Right cardiac atrium (tissue), 5 donors: Measurements from ENCODE around the gene GDPD1. TPM values are rescaled to one million over a fixed set of nuclear protein-coding genes. Genes with fewer than 3 reads are reported as not detected.
A peak's percentile ranks its signal among the peaks of the same experiment; 100 is the strongest.
"Not testable (repeated sequence)": the region's sequence is repeated elsewhere in the genome, so short reads cannot be mapped to it uniquely, and the experiment has no call there.

Source experiments
- ATAC-seq, 2 donors: fragments of 200-7000 bp; cut with Tn5 transposase; one replicate each; pipeline versions ENCODE4 v1.8.0 to v1.9.1; 2020; ENCODE audit warnings: moderate library complexity in 2 of 2, mild to moderate bottlenecking in 1 of 2
- DNase-seq, 3 donors: peaks; one replicate each; pipeline ENCODE4 v3.0.0-alpha.2; 2020
- H3K27ac ChIP-seq: one replicate; pipeline ENCODE4 v1.5.1; 2013; ENCODE audit warnings: mild to moderate bottlenecking, low read length, control low read depth, moderate library complexity
- H3K27me3 ChIP-seq: one replicate; pipeline ENCODE4 v1.6.1; 2013; ENCODE audit not compliant: control insufficient read depth, insufficient read depth
- H3K4me1 ChIP-seq: one replicate; pipeline ENCODE4 v1.6.1; 2013; ENCODE audit warnings: low read length; ENCODE audit not compliant: control insufficient read depth, insufficient read depth
- H3K4me3 ChIP-seq: one replicate; pipeline ENCODE4 v1.5.1; 2013; ENCODE audit warnings: low read length, control low read depth
- H3K9me3 ChIP-seq: one replicate; pipeline ENCODE4 v1.6.1; 2013; ENCODE audit warnings: low read length; ENCODE audit not compliant: control insufficient read depth
- WGBS: extraction: QIAGEN DNeasy Blood & Tissue Kit; methylation state at CpG from one replicate; pipeline ENCODE4 v1.1.7; 2013; 5-methylcytosine and 5-hydroxymethylcytosine counted together
- intact Hi-C, 4 donors: fragments of 100-400 bp; cut with DNase I; formaldehyde crosslinking; loops; one replicate each; pipeline versions ENCODE4 v1.11.0 to v1.14.0; 2022 to 2023
- polyA plus RNA-seq: library from polyadenylated mRNA; stranded (reverse); fragments of 200-250 nt; gene quantifications from one replicate; pipeline ENCODE4 v1.2.3, GENCODE V29; 2013
- total RNA-seq, 4 donors: library from RNA; stranded (reverse); fragmentation: NEBNext Ultra II Directional; extraction: Animal tissue kit (Norgen Biotek cat#: 25700); gene quantifications; one replicate each; pipeline ENCODE4 v1.2.1, GENCODE V29; 2021
- donor health status: healthy with polysubstance abuse.
- donor health status: DM: no; HTN: yes; CAD: no.
- donor health status: DM: no; HTN: no; CAD: no.
- donor health status: DM: no; HTN: yes; CAD: no; lungs with severe emphysema.
- donor health status: DM: yes; HTN: yes; CAD: no.

GDPD1 gene
- total and polyA plus RNA-seq, 5 donors, result 2.4 to 5.2 (median 2.7) TPM

DNA sequence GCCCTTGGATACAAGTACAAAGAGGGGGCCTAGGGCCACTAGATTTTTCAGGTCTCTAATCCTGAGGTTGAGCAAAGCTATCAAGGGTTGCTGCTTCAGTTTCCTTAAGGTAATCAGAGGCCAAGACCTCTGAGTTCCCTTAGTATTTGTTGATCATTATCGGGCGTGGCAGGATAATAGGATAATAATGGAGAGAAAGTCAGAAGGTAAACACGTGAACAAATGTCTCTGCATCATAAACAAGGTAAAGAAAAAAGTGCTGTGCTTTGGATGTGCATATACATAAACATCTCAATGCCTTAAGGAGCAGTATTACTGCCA, 69.6 kb downstream of the GDPD1 start:
- Histone ChIP-seq H3K4me1 (no peaks in the 10 kb centered on the region), H3K9me3 (no peaks in the 10 kb centered on the region), H3K27ac (no peak overlapping the region), H3K27me3 (no peaks in the 10 kb centered on the region), H3K4me3 (no peak overlapping the region)
- ATAC-seq, result no peak
- intact Hi-C loops, result no loop called here
- DNase-seq, result no peak
- WGBS, result 49% methylated on average over 3 of the region's 3 CpGs

DNA sequence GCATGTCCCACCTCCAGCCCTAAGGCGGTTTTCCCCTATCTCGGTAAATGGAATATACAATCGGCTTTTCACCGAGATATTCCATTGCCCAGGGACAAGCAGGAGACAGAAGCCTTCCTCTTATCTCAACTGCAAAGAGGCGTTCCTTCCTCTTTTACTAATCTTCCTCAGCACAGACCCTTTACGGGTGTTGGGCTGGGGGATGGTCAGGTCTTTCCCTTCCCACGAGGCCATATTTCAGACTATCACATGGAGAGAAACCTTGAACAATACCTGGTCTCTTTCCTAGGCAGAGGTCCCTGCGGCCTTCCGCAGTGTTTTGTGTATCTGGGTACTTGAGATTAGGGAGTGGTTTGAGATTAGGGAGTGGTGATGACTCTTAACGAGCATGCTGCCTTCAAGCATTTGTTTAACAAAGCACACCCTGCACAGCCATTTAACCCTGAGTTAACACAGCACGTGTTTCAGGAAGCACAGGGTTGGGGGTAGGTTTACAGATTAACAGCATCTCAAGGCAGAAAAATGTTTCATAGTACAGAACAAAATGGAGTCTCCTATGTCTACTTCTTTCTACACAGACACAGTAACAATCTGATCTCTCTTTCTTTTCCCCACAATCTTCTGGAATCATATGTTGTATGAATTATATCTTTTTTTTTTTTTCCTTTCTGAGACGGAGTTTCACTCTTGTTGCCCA, 70.1 kb downstream of the GDPD1 start:
- DNase-seq, ATAC-seq, H3K27ac ChIP-seq, H3K4me1 ChIP-seq, H3K9me3 ChIP-seq, H3K27me3 ChIP-seq, H3K4me3 ChIP-seq, intact Hi-C loops: not testable (repeated sequence)
- WGBS, result 11% methylated on average over 12 of the region's 12 CpGs

DNA sequence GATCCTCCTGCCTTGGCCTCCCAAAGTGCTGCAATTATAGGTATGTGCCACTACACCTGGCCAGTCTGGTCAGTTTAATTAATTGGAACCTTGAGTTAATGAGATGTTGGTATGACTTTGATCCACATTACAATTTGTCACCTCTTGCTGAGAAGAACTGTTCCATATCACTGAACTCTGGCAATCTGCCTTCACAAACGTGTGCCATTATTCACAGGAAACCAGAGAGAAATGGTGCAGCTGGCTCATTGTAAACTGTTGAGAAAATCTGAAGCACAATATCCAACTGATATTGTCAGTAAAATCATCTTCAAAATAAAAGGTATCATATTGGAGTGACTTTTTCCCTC, 71.8 kb downstream of the GDPD1 start:
- H3K4me3 ChIP-seq, result no peak overlapping the region
- no peak overlapping the region for H3K27ac ChIP-seq
- intact Hi-C loops, result no loop called here
- no peaks in the 10 kb centered on the region for H3K4me1 ChIP-seq
- no peaks in the 10 kb centered on the region for H3K27me3 ChIP-seq
- ATAC-seq, result no peak
- WGBS, result 17% methylated on average over 1 of the region's 1 CpG
- DNase-seq, result no peak
- H3K9me3 ChIP-seq, result no peaks in the 10 kb centered on the region

DNA sequence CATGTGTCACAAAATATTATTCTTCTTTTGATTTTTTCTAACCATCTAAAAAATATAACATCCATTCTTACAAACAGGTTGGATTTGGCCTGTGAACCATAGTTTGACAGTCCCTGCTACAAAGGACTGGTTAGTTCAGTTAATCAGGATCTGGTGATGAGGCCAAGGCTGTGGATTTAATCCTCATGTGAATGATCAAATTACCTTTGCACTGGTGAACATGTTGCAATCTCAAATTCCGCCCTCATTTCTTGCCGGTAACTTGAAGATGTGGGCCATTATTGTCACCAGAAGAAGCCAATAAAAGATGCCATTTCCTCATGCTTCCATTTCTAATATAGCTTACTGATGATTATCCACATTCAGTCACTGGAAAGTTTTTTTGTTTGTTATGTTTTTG, 75.9 kb downstream of the GDPD1 start:
- WGBS, result 97% methylated on average over 2 of the region's 2 CpGs
- H3K4me3 ChIP-seq, result no peak overlapping the region
- H3K27me3 ChIP-seq, result no peaks in the 10 kb centered on the region
- H3K27ac ChIP-seq, result no peak overlapping the region
- ATAC-seq, result no peak
- no peaks in the 10 kb centered on the region for H3K9me3 ChIP-seq
- DNase-seq, result no peak
- no peaks in the 10 kb centered on the region for H3K4me1 ChIP-seq
- intact Hi-C loops, result no loop called here

DNA sequence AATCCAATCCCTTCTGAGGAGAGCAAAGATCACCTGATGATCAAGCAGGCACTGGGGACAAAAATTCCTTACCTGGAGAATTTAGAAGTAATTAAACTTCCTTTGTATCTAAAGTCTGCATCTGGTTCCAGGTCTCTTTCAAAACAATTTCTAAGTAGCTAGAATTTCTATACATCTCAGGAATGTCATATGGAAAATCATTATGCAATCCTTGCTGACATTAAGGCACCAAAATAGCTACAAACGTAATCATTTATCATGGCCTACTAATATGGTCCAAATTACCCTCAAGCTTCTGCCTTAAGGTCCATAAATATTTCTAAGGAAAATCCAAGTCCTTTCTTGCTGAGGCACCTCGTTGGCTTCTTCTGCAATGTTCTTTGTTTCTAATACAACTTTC, 78.2 kb downstream of the GDPD1 start:
- ATAC-seq (no peak), DNase-seq (no peak)
- Histone ChIP-seq H3K9me3 (no peaks in the 10 kb centered on the region), H3K27me3 (no peaks in the 10 kb centered on the region), H3K4me3 (no peak overlapping the region), H3K27ac (no peak overlapping the region), H3K4me1 (no peaks in the 10 kb centered on the region)
- intact Hi-C loops, result no loop called here
- 60% methylated on average over 2 of the region's 2 CpGs for WGBS

DNA sequence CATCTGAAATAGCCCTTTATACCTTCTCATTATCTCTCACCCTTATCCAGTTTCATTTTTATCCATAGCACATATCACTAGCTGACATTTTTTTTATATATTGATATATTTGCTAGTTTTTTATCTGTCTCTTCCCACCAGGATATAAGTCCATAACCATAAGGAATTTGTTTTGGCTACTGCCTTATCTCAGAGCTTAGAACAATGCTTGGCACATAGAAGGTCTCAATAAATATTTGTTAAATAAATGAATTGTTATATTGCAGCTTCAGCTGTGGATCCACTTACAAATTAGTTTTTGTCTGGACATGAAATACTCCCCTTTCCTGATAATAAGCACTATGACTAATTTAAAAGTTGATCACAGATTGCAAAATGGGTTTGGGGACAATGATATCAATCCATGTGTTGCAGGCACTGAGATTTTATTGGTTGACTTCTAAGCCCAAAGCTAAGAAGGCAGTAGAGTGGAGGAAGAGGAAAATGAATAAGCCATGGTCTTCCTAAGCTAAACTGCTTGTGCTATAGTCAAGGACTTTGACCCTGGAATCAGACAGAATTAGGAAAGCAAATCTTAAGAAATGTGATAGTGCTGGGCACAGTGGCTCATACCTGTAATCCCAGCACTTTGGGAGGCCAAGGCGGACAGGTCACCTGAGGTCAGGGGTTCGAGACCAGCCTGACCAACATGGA, 79.2 kb downstream of the GDPD1 start:
- no peak overlapping the region for H3K4me3 ChIP-seq
- DNase-seq, result no peak
- H3K4me1 ChIP-seq, result no peaks in the 10 kb centered on the region
- no peaks in the 10 kb centered on the region for H3K9me3 ChIP-seq
- intact Hi-C loops, result no loop called here
- H3K27me3 ChIP-seq, result no peaks in the 10 kb centered on the region
- no peak for ATAC-seq
- 87% methylated on average over 2 of the region's 2 CpGs for WGBS
- H3K27ac ChIP-seq, result no peak overlapping the region

DNA sequence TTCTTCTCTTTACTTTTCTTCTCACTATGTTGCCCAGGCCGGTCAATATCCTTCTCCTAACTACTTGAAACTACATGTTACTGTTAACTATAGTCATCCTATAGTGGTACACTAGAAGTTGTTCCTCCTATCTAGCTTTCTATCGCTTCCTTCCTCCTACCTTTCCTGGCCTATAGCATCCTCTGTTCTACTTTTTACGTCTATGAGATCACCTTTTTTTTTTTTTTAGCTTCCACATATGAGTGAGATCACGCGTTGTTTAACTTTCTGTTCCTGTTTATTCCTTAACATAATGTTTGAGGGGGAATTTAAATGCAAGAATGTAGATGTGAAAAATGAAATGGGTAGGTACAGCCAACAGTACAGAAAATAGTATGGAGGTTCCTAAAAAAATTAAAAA, 80.6 kb downstream of the GDPD1 start:
- Histone ChIP-seq H3K4me3 (no peak overlapping the region), H3K27me3 (no peaks in the 10 kb centered on the region)
- ATAC-seq, result no peak

DNA sequence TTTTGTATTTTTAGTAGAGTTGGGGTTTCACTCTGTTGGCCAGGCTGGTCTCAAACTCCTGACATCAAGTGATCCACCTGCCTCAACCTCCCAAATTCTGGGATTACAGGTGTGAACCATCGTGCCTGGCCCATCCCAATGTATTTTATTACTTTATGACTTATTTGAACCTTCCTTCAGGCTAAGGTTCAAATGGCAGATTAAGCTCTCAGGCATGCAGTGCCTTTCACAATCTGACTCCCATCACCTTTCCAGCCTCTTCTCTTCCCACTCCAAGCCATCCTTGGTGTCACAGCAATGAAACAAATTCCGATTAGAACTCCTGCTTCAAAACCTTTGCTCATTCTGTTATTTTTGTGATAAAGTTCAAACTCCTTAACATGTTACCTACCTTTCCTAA, 84.5 kb downstream of the GDPD1 start:
- Histone ChIP-seq H3K27me3 (no peaks in the 10 kb centered on the region), H3K4me1 (no peaks in the 10 kb centered on the region), H3K4me3 (no peak overlapping the region), H3K27ac (no peak overlapping the region), H3K9me3 (no peaks in the 10 kb centered on the region)
- intact Hi-C loops, result no loop called here
- ATAC-seq (no peak), DNase-seq (no peak)
- WGBS, result 91% methylated on average over 2 of the region's 2 CpGs

More for the DNA sequence above, 80.6 kb downstream of the GDPD1 start:
- H3K9me3 ChIP-seq, result no peaks in the 10 kb centered on the region
- 79% methylated on average over 5 of the region's 5 CpGs for WGBS
- H3K4me1 ChIP-seq, result no peaks in the 10 kb centered on the region
- DNase-seq, result no peak
- intact Hi-C loops, result no loop called here
- H3K27ac ChIP-seq, result no peak overlapping the region

DNA sequence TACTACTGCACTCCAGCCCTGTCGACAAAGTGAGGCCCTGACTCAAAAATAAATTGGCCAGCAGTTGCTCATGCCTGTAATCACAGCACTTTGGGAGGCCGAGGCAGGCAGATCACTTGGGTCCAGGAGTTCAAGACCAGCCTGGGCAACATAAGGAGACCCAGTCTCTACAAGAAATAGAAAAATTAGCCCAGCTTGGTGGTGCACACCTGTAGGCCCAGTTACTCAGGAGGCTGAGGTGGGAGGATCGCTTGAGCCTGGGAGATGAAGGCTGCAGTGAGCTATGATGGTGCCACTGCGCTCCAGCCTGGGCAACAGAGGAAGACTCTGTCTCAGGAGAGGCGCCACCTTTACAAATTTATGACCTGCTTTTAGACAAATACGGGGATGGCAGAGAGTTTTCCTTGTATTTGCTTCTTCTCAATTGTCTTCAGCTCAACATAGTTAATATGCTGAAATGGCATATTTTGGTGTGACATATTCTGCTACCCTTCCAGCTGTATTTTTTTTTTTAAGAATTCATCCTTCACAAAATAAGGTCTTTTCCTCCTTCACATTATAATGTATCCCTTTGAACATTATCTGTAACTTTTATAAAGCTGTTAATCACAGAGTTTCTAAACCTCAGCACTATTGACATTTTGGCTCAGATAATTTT, 90.1 kb downstream of the GDPD1 start:
- ATAC-seq (no peak), DNase-seq (no peak)
- Histone ChIP-seq H3K27me3 (no peaks in the 10 kb centered on the region), H3K4me1 (no peaks in the 10 kb centered on the region), H3K27ac (no peak overlapping the region), H3K4me3 (no peak overlapping the region), H3K9me3 (no peaks in the 10 kb centered on the region)
- 81% methylated on average over 6 of the region's 6 CpGs for WGBS
- intact Hi-C loops, result loop anchor here in 3 of 4 donors (2.0 to 10.0 kb wide), 3 partner anchors 130 to 244 kb away; no protein-coding TSS in a partner anchor

DNA sequence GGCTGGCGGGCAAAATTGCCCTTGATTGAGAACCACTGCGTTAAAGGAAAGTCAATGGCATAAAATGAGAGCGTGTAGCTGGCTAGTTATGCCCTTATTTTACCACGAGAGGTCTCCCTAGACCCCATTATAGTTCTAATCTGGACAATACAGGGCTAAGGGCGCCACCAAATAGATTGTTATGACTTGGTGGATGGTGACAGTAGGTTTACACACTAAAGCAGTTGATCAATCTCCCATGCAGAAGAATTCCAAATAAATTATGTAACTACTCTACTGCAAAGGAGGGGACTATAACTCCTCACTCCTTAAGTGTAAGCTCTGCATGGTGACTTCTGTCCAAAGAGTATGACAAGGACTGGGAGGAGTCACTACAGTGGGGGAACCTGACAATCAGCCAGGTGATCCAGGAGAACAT, 90.7 kb downstream of the GDPD1 start:
- Histone ChIP-seq H3K27ac (no peak overlapping the region), H3K27me3 (no peaks in the 10 kb centered on the region), H3K4me3 (no peak overlapping the region), H3K4me1 (no peaks in the 10 kb centered on the region), H3K9me3 (no peaks in the 10 kb centered on the region)
- peak; percentile 88 to 96 for ATAC-seq
- no peak for DNase-seq
- under 1% methylated on average over 5 of the region's 5 CpGs for WGBS
- intact Hi-C loops, result loop anchor here in 3 of 4 donors (2.0 to 10.0 kb wide), 3 partner anchors 130 to 244 kb away; no protein-coding TSS in a partner anchor

DNA sequence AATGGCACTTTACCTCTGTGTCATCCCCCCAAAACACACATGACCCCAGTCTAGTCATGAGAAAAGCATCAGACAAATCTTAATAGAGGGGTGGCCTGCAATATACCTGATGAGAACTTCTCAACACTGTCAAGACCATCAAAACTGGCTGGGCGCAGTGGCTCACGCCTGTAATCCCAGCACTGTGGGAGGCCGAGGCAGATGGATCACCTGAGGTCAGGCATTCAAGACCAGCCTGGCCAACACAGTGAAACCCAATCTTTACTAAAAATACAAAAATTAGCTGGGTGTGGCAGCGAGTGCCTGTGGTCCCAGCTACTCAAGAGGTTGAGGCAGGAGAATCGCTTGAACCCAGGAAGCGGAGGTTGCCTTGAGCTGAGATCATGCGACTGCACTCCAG, 91.2 kb downstream of the GDPD1 start:
- intact Hi-C loops, result loop anchor here in 3 of 4 donors (2.0 to 10.0 kb wide), 3 partner anchors 129 to 243 kb away; no protein-coding TSS in a partner anchor
- 89% methylated on average over 7 of the region's 7 CpGs for WGBS
- not testable (repeated sequence) for H3K27me3 ChIP-seq, H3K27ac ChIP-seq, H3K4me1 ChIP-seq, DNase-seq, ATAC-seq, H3K4me3 ChIP-seq, H3K9me3 ChIP-seq
